ENCODE data around the gene CCDC117. TPM values are rescaled to one million over a fixed set of nuclear protein-coding genes. Genes with fewer than 3 reads are reported as not detected.

Gene CCDC117
- total RNA-seq, 2 donors from 2014 or later, result 40.9 TPM

DNA sequence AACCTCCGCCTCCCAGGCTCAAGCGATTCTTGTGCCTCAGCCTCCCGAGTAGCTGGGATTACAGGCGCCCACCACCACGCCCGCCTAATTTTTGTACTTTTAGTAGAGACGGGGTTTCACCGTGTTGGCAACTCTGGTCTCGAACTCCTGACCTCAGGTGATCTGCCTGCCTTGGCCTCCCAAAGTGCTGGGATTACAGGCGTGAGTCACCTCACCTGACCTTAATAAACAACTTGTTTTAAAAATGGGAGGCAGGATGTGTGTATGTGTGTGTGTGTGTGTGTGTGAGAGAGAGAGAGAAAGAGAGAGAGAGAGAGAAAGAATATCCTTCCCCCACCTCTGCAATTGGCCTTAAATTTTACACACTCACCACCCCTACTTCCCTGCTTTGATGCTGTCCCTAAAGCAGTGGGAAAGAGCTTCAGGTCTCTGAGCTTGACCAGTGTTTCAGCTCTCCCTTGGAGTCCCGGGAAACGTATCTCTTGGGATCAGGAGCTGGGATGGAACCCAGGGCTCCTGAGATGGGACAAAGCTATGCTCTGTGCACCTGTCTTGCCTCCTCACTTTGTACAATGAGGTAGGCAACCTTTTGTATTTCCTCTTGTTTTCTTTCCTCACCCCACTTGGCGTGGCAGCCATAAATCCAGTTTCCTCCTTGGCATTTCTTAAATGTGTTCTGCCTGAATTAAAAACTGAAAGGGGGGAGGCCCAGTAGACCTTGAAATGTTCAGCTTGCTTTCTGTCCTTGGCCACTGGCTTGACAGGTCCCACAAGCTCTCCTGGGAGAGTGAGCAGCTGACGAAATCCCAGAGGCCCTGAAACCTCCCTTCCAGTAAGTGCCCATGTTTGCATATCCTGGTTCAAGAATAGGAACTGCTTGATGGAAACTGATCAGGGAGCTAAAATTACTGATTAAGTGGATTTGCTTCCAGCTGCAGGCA is 45.7 kb downstream of the CCDC117 start:
- Histone ChIP-seq H3K27ac (ENCODE audit: low read depth, low read length) (no peak overlapping the region), H3K9me3 (ENCODE audit: control insufficient read depth, low read length) (no peaks in the 10 kb centered on the region), H3K36me3 (ENCODE audit: control insufficient read depth, insufficient read depth, low read length) (no peaks in the 10 kb centered on the region), H3K9ac (ENCODE audit: extremely low read depth, low read length, poor library complexity, severe bottlenecking) (no peak overlapping the region), H3K4me3 (ENCODE audit: low read length) (no peak overlapping the region), H3K27me3 (ENCODE audit: control insufficient read depth, insufficient read depth, low read length, poor library complexity, severe bottlenecking) (no peaks in the 10 kb centered on the region), H3K4me1 (ENCODE audit: control insufficient read depth, insufficient read depth, low read length) (peaks cover 4% of the 10 kb centered on the region)
- TF ChIP-seq CTCF (conservative IDR thresholded peaks at IDR 0.05), result no peak
- H3K27ac Mint-ChIP-seq, result peak overlapping the region; percentile 44
- H3K4me3 Mint-ChIP-seq, result no peak overlapping the region
- 91 to 95% methylated on average over 12 to 14 of the region's 14 CpGs for WGBS, 2 experiments (ENCODE audit: insufficient coverage in 1 of 2, insufficient read length in 1 of 2)
- H3K9me3 Mint-ChIP-seq, result peaks cover 2% of the 10 kb centered on the region
- no peak for DNase-seq
- H3K27me3 Mint-ChIP-seq (ENCODE audit: insufficient read depth), result no peaks in the 10 kb centered on the region
- peaks cover 7% of the 10 kb centered on the region for H3K36me3 Mint-ChIP-seq (ENCODE audit: low read depth)
- H3K4me1 Mint-ChIP-seq, result peaks cover 20% of the 10 kb centered on the region

GRCh38 chr22:28819253-28820096 is 47.0 kb downstream of the CCDC117 start:
- WGBS, 2 experiments (ENCODE audit: insufficient coverage in 1 of 2, insufficient read length in 1 of 2), result 83 to 90% methylated on average over 4 to 5 of the region's 5 CpGs
- H3K27ac ChIP-seq (ENCODE audit: low read depth, low read length), result no peak overlapping the region
- peaks cover 2% of the 10 kb centered on the region for H3K9me3 Mint-ChIP-seq
- no peaks in the 10 kb centered on the region for H3K27me3 ChIP-seq (ENCODE audit: control insufficient read depth, insufficient read depth, low read length, poor library complexity, severe bottlenecking)
- peak overlapping the region; percentile 41 for H3K27ac Mint-ChIP-seq
- H3K36me3 Mint-ChIP-seq (ENCODE audit: low read depth), result peaks cover 7% of the 10 kb centered on the region
- H3K4me3 ChIP-seq (ENCODE audit: low read length), result no peak overlapping the region
- DNase-seq, result no peak
- H3K4me1 ChIP-seq (ENCODE audit: control insufficient read depth, insufficient read depth, low read length), result peaks cover 4% of the 10 kb centered on the region
- peaks cover 23% of the 10 kb centered on the region for H3K4me1 Mint-ChIP-seq
- no peak overlapping the region for H3K4me3 Mint-ChIP-seq
- no peaks in the 10 kb centered on the region for H3K27me3 Mint-ChIP-seq (ENCODE audit: insufficient read depth)
- no peaks in the 10 kb centered on the region for H3K9me3 ChIP-seq (ENCODE audit: control insufficient read depth, low read length)
- H3K36me3 ChIP-seq (ENCODE audit: control insufficient read depth, insufficient read depth, low read length), result no peaks in the 10 kb centered on the region
- H3K9ac ChIP-seq (ENCODE audit: extremely low read depth, low read length, poor library complexity, severe bottlenecking), result no peak overlapping the region
- TF ChIP-seq CTCF (conservative IDR thresholded peaks at IDR 0.05), result no peak

- H3K9ac ChIP-seq (ENCODE audit: extremely low read depth, low read length, poor library complexity, severe bottlenecking), result no peak overlapping the region
- Mint-ChIP-seq H3K36me3 (ENCODE audit: low read depth) (peaks cover 7% of the 10 kb centered on the region), H3K4me3 (no peak overlapping the region), H3K27ac (no peak overlapping the region), H3K27me3 (ENCODE audit: insufficient read depth) (no peaks in the 10 kb centered on the region), H3K9me3 (peaks cover 2% of the 10 kb centered on the region), H3K4me1 (peaks cover 23% of the 10 kb centered on the region)
- H3K36me3 ChIP-seq (ENCODE audit: control insufficient read depth, insufficient read depth, low read length), result no peaks in the 10 kb centered on the region
- no peaks in the 10 kb centered on the region for H3K27me3 ChIP-seq (ENCODE audit: control insufficient read depth, insufficient read depth, low read length, poor library complexity, severe bottlenecking)
- no peak for DNase-seq
- H3K4me3 ChIP-seq (ENCODE audit: low read length), result no peak overlapping the region
- peaks cover 4% of the 10 kb centered on the region for H3K4me1 ChIP-seq (ENCODE audit: control insufficient read depth, insufficient read depth, low read length)
- no peaks in the 10 kb centered on the region for H3K9me3 ChIP-seq (ENCODE audit: control insufficient read depth, low read length)
- TF ChIP-seq CTCF (conservative IDR thresholded peaks at IDR 0.05), result no peak
- WGBS, 2 experiments (ENCODE audit: insufficient coverage in 1 of 2, insufficient read length in 1 of 2), result 93 to 100% methylated on average over 1 to 2 of the region's 2 CpGs
- H3K27ac ChIP-seq (ENCODE audit: low read depth, low read length), result no peak overlapping the region
Measured at GRCh38 chr22:28820885-28821284, 48.4 kb downstream of the CCDC117 start.

All from endodermal cell (in vitro differentiated cells).